Neuronal stem cell (in vitro differentiated cells): ENCODE results near the gene SEPTIN7.

Source experiments
- DNase-seq: peaks from one replicate; pipeline ENCODE4 v3.0.0-alpha.2; 2013; ENCODE audit warnings: low spot score
- H2AFZ ChIP-seq: one replicate; pipeline ENCODE4 v1.6.1; 2013; ENCODE audit warnings: mild to moderate bottlenecking, low read length, inconsistent platforms
- H2AK5ac ChIP-seq: 2 replicates; pipeline ENCODE4 v1.6.1; 2013; ENCODE audit warnings: low read depth, mild to moderate bottlenecking, inconsistent platforms, low read length, moderate library complexity, mixed read lengths
- H2BK120ac ChIP-seq: 2 replicates; pipeline ENCODE4 v1.6.1; 2013; ENCODE audit warnings: low read depth, mild to moderate bottlenecking, inconsistent platforms, low read length, moderate library complexity, mixed read lengths
- H2BK12ac ChIP-seq: one replicate; pipeline ENCODE4 v1.6.1; 2013; ENCODE audit warnings: low read length, inconsistent platforms
- H2BK15ac ChIP-seq: 2 replicates; pipeline ENCODE4 v1.6.1; 2013; ENCODE audit warnings: mild to moderate bottlenecking, low read length, inconsistent platforms, mixed read lengths
- H2BK5ac ChIP-seq: one replicate; pipeline ENCODE4 v1.6.1; 2013; ENCODE audit warnings: inconsistent platforms, mild to moderate bottlenecking, low read length, moderate library complexity
- H3K14ac ChIP-seq: one replicate; pipeline ENCODE4 v1.6.1; 2013; ENCODE audit warnings: low read length, inconsistent platforms
- H3K18ac ChIP-seq: 2 replicates; pipeline ENCODE4 v1.6.1; 2013; ENCODE audit warnings: low read length, inconsistent platforms
- H3K23ac ChIP-seq: 2 replicates; pipeline ENCODE4 v1.6.1; 2013; ENCODE audit warnings: low read depth, mild to moderate bottlenecking, mixed read lengths, low read length, inconsistent platforms; ENCODE audit not compliant: poor library complexity
- H3K27ac ChIP-seq: replicated peaks from 3 replicates; pipeline ENCODE4 v1.5.1; 2013; ENCODE audit warnings: low read length, inconsistent platforms
- H3K27me3 ChIP-seq, 3 experiments: 2 replicates each; pipeline ENCODE4 v1.6.1; 2013; ENCODE audit warnings: low read length in 3 of 3, mild to moderate bottlenecking in 2 of 3, inconsistent platforms in 1 of 3, low read depth in 1 of 3, mixed read lengths in 1 of 3, moderate library complexity in 1 of 3; ENCODE audit not compliant: control insufficient read depth in 3 of 3, insufficient read depth in 3 of 3
- H3K36me3 ChIP-seq, 2 donors: replicated peaks in 1 of 2; 2 replicates each; pipeline ENCODE4 v1.6.1; 2013; ENCODE audit warnings: low read length in 2 of 2; ENCODE audit not compliant: control insufficient read depth in 2 of 2, insufficient read depth in 2 of 2
- H3K4ac ChIP-seq: 2 replicates; pipeline ENCODE4 v1.6.1; 2013; ENCODE audit warnings: inconsistent platforms, mild to moderate bottlenecking, low read length, moderate library complexity
- H3K4me1 ChIP-seq, 2 donors: 1 replicate in 1 of 2; 2 replicates in 1 of 2; pipeline ENCODE4 v1.6.1; 2013; ENCODE audit warnings: low read length in 2 of 2, low read depth in 1 of 2; ENCODE audit not compliant: control insufficient read depth in 2 of 2, insufficient read depth in 1 of 2
- H3K4me2 ChIP-seq: one replicate; pipeline ENCODE4 v1.6.1; 2013; ENCODE audit warnings: mild to moderate bottlenecking, low read length, inconsistent platforms; ENCODE audit not compliant: insufficient read depth, poor library complexity, severe bottlenecking
- H3K4me3 ChIP-seq, 2 donors: 2 replicates each; pipeline ENCODE4 v1.5.1; 2013; ENCODE audit warnings: low read length in 2 of 2, mild to moderate bottlenecking in 2 of 2, inconsistent platforms in 1 of 2, moderate library complexity in 1 of 2
- H3K79me1 ChIP-seq: one replicate; pipeline ENCODE4 v1.6.1; 2013; ENCODE audit warnings: low read depth, mild to moderate bottlenecking, inconsistent platforms, low read length, moderate library complexity
- H3K9ac ChIP-seq: one replicate; pipeline ENCODE4 v1.6.1; 2013; ENCODE audit warnings: mild to moderate bottlenecking, low read depth, low read length, inconsistent platforms; ENCODE audit not compliant: poor library complexity
- H3K9me3 ChIP-seq, 2 donors: replicated peaks in 1 of 2; 2 replicates each; pipeline versions ENCODE3 to v1.6.1; 2013; ENCODE audit warnings: low read length in 2 of 2, mild to moderate bottlenecking in 2 of 2, inconsistent platforms in 1 of 2, low read depth in 1 of 2, mixed read lengths in 1 of 2, moderate library complexity in 1 of 2; ENCODE audit not compliant: control insufficient read depth in 2 of 2, insufficient read depth in 1 of 2
- H4K8ac ChIP-seq: one replicate; pipeline ENCODE4 v1.6.1; 2013; ENCODE audit warnings: low read depth, mild to moderate bottlenecking, inconsistent platforms, low read length, moderate library complexity
- H4K91ac ChIP-seq: one replicate; pipeline ENCODE4 v1.6.1; 2013; ENCODE audit warnings: low read length, low read depth, mild to moderate bottlenecking, inconsistent platforms; ENCODE audit not compliant: poor library complexity
- WGBS, 2 donors: extraction: QIAGEN DNeasy Blood & Tissue Kit; methylation state at CpG; one replicate each; pipeline ENCODE4 v1.1.7; 2013; ENCODE audit warnings: missing lambda C conversion rate in 2 of 2, mixed read lengths in 1 of 2; ENCODE audit not compliant: insufficient read length in 2 of 2, insufficient replicate concordance in 1 of 2; ENCODE audit errors: extremely low coverage in 2 of 2; 5-methylcytosine and 5-hydroxymethylcytosine counted together

The SEPTIN7 gene

DNA sequence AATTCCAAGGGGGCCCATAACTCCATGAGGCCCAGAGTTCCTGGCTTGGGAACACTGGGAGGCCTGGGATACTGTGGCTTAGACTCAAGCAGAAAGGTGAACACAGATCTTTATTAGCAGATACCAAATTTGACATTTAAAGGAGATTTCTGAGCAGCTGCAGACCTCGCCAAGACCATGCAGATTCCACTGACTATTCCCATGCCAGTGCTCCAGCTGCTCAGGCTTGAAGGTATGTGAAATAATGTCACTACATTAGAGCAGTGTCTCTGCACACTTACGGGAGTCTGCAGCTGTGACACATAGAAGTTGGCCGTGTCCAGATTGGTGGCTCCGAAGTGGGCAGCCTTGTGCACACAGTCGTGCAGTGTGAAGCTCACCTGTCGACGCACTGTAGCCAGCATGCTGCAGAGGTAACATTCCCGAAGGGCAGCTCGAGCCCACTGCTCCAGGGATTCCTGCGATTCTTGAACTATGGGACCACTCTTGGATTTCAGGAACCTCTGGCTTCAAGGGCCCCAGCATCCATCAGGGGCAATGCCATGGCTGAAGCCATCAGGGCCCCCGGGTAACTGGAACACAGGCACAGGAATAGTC, 46.1 kb downstream of the SEPTIN7 start:
- WGBS, 2 donors: no CpG with 5 or more reads among the region's 11 CpGs
- Histone ChIP-seq H2BK5ac (no peak overlapping the region), H4K91ac (no peak overlapping the region), H2BK120ac (no peak overlapping the region), H2BK12ac (no peak overlapping the region), H3K27ac (no peak overlapping the region), H2AK5ac (no peak overlapping the region), H3K9me3 (no peaks in the 10 kb centered on the region), H3K79me1 (peaks cover 3% of the 10 kb centered on the region), H4K8ac (no peak overlapping the region), H3K4ac (no peak overlapping the region), H3K36me3 (peaks cover 3 to 73% of the 10 kb centered on the region in 2 donors), H3K9ac (no peak overlapping the region), H3K14ac (no peak overlapping the region), H3K27me3 (no peaks in the 10 kb centered on the region), H3K4me1 (peaks cover 0 to 6% of the 10 kb centered on the region in 2 donors), H3K4me2 (no peak overlapping the region), H3K4me3 (no peak overlapping the region), H2AFZ (no peak overlapping the region), H3K23ac (peak overlapping the region; percentile 17), H3K18ac (no peak overlapping the region), H2BK15ac (no peak overlapping the region)
- DNase-seq: no peak

DNA sequence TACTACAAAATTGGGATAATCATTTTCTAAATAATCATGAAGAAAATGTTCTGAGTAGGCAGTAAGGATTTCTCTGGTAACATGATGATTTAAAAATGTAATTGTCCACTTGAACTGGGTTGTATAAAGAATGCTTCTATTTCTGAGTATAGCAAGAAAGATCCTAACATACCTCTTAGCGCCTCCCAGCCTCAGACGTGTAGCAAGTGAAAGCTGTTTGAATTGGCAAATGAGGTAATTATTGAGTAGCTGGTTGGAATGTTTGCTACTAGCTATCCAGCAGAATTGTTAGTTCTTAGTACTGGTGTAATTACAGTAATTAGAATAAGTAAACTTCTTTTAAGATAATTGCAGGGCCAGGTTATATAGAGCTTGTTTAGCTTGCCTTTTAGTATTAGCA, 47.9 kb downstream of the SEPTIN7 start:
- Histone ChIP-seq H3K23ac (no peak overlapping the region), H3K18ac (no peak overlapping the region), H3K27ac (no peak overlapping the region), H3K14ac (no peak overlapping the region), H2BK120ac (no peak overlapping the region), H2BK15ac (no peak overlapping the region), H3K9me3 (no peaks in the 10 kb centered on the region), H3K4me2 (no peak overlapping the region), H3K36me3 (peaks cover 3 to 72% of the 10 kb centered on the region in 2 donors), H4K91ac (no peak overlapping the region), H2AK5ac (no peak overlapping the region), H3K4me1 (peaks cover 0 to 3% of the 10 kb centered on the region in 2 donors), H3K4me3 (no peak overlapping the region), H3K9ac (no peak overlapping the region), H3K79me1 (peaks cover 3% of the 10 kb centered on the region), H3K4ac (no peak overlapping the region), H2BK5ac (no peak overlapping the region), H2BK12ac (no peak overlapping the region), H4K8ac (no peak overlapping the region), H2AFZ (no peak overlapping the region), H3K27me3 (no peaks in the 10 kb centered on the region)
- no CpG with 5 or more reads among the region's 2 CpGs for WGBS, 2 donors
- DNase-seq: no peak

DNA sequence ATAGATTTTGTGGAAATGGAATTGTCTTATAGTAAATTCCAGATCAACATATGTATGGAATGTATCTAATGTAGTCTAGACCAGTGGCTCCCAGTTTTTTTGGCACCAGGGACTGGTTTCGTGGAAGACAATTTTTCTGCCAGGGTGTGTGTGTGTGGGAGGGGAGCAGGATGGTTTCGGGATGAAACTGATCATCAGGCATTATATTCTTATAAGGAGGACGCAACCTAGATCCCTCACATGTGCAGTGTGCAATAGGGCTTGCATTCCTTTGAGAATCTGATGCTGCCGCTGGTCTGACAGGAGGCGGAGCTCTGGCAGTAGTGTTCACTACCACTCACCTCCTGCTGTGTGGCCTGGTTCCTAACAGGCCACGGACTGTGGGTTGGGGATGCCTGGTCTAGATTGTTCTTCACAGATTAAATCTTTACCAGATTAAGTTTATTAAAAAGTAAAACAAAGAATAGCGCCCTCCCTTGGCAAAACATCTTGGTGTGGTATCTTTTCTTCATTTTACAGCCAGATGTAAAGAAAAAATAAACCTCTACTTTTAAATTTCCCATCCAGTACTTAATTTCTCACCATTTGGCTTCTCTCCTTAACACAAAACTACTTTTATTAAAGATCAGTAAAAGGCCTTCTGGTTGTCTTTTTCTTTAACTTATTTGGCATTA, 48.4 kb downstream of the SEPTIN7 start:
- H3K79me1 ChIP-seq: peaks cover 3% of the 10 kb centered on the region
- no peak overlapping the region for H3K4me3 ChIP-seq
- H2BK12ac ChIP-seq: no peak overlapping the region
- no peak overlapping the region for H4K8ac ChIP-seq
- no peak overlapping the region for H3K9ac ChIP-seq
- H3K4me2 ChIP-seq: no peak overlapping the region
- peaks cover 0 to 3% of the 10 kb centered on the region in 2 donors for H3K4me1 ChIP-seq
- H2BK15ac ChIP-seq: no peak overlapping the region
- H3K18ac ChIP-seq: no peak overlapping the region
- WGBS, 2 donors: no CpG with 5 or more reads among the region's 7 CpGs
- no peaks in the 10 kb centered on the region for H3K9me3 ChIP-seq
- peaks cover 3 to 67% of the 10 kb centered on the region in 2 donors for H3K36me3 ChIP-seq
- H4K91ac ChIP-seq: no peak overlapping the region
- H2AK5ac ChIP-seq: no peak overlapping the region
- H3K27ac ChIP-seq: no peak overlapping the region
- no peak overlapping the region for H2BK5ac ChIP-seq
- H3K23ac ChIP-seq: no peak overlapping the region
- no peak for DNase-seq
- H3K4ac ChIP-seq: no peak overlapping the region
- H3K27me3 ChIP-seq: no peaks in the 10 kb centered on the region
- no peak overlapping the region for H3K14ac ChIP-seq
- no peak overlapping the region for H2AFZ ChIP-seq
- no peak overlapping the region for H2BK120ac ChIP-seq

DNA sequence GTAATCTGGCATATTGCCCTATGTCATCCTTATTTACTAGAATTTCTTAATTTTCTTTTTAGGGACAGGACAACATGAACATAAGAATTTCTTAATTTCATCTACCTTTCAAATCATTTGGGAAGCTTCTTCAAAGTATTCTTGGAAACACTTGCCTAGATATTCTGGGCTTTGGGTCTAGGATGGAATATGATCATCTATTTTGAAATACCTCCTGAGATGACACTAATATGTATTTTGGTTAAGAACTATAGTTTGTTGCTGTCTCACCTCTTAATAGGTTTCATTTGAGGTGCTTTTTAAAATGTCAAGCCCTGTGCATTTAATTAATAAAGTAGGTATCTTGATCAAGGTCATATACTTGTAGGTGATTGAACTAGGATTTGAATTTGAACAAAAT, 49.1 kb downstream of the SEPTIN7 start:
- Histone ChIP-seq H3K4ac (no peak overlapping the region), H2BK15ac (no peak overlapping the region), H2BK12ac (no peak overlapping the region), H2BK5ac (no peak overlapping the region), H3K4me2 (no peak overlapping the region), H3K23ac (no peak overlapping the region), H3K79me1 (peaks cover 3% of the 10 kb centered on the region), H2AK5ac (no peak overlapping the region), H3K4me3 (no peak overlapping the region), H2BK120ac (no peak overlapping the region), H3K14ac (no peak overlapping the region), H3K36me3 (peaks cover 3 to 63% of the 10 kb centered on the region in 2 donors), H3K27ac (no peak overlapping the region), H3K27me3 (no peaks in the 10 kb centered on the region), H2AFZ (no peak overlapping the region), H4K91ac (no peak overlapping the region), H3K9ac (no peak overlapping the region), H4K8ac (no peak overlapping the region), H3K9me3 (no peaks in the 10 kb centered on the region), H3K18ac (no peak overlapping the region), H3K4me1 (peaks cover 0 to 3% of the 10 kb centered on the region in 2 donors)
- DNase-seq: no peak
